ENCODE measurements around the gene RXFP4. TPM values are rescaled to one million over a fixed set of nuclear protein-coding genes. Genes with fewer than 3 reads are reported as not detected.

Gene RXFP4
- total RNA-seq, 2 experiments from 2014 or later = 0.34 TPM; not detected in 1

DNA sequence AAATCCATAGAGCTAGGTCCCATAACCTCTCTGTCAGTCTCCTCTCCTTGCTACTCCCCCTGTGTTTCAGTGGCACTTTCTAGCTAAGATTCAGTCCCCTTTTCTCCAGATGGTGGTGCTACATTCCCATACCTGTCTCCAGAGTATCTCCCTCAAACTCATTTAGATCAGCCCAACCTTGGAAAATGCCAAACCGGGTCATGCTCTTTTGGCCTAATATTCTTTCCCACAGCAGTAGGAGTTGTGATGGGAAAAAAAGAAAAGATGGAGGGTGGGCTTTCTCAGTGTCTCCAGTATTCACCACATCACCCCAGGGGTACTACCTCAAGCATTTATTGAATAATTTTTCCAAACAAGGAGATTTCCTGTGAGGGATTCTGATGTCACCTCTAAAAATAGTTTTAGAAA is 3.2 kb upstream of the RXFP4 start:
- peak; percentile 77 for DNase-seq (ENCODE audit: low spot score)
- CTCF ChIA-PET (ENCODE audit: unreplicated experiment) = interaction anchor here (1.0 to 2.2 kb wide), 4 partner anchors 43 to 128 kb away, joined by 3 to 17 read pairs (median 6); no protein-coding TSS in a partner anchor
- H3K9me2 ChIP-seq (ENCODE audit: insufficient read depth, low read length) = no peaks in the 10 kb centered on the region
- H3K27ac ChIP-seq (ENCODE audit: low read depth, low read length, poor library complexity, severe bottlenecking) = no peak overlapping the region
- no peak for TF ChIP-seq EZH2phosphoT487 (IDR thresholded peaks at IDR 0.05; ENCODE audit: borderline replicate concordance, low read depth, low read length)
- TF ChIP-seq, protein P1, sequence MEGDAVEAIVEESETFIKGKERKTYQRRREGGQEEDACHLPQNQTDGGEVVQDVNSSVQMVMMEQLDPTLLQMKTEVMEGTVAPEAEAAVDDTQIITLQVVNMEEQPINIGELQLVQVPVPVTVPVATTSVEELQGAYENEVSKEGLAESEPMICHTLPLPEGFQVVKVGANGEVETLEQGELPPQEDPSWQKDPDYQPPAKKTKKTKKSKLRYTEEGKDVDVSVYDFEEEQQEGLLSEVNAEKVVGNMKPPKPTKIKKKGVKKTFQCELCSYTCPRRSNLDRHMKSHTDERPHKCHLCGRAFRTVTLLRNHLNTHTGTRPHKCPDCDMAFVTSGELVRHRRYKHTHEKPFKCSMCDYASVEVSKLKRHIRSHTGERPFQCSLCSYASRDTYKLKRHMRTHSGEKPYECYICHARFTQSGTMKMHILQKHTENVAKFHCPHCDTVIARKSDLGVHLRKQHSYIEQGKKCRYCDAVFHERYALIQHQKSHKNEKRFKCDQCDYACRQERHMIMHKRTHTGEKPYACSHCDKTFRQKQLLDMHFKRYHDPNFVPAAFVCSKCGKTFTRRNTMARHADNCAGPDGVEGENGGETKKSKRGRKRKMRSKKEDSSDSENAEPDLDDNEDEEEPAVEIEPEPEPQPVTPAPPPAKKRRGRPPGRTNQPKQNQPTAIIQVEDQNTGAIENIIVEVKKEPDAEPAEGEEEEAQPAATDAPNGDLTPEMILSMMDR (conservative IDR thresholded peaks at IDR 0.05; ENCODE audit: low read length) = peak; percentile 97
- intact Hi-C loops (cut with micrococcal nuclease; ENCODE audit: unreplicated experiment) = loop anchor here (1.0 to 2.0 kb wide), 3 partner anchors 41 to 128 kb away; partner anchors contain the start of gene ARHGEF2
- no TSS peak for BruUV-seq (replicated peaks)
- peaks cover 10% of the 10 kb centered on the region for H3K79me2 ChIP-seq (ENCODE audit: insufficient read depth, low read depth, low read length)
- H3K4me2 ChIP-seq (ENCODE audit: low read length) = no peak overlapping the region
- H3K36me3 ChIP-seq (ENCODE audit: insufficient read depth, low read length) = peaks cover 8% of the 10 kb centered on the region
- peaks cover 55% of the 10 kb centered on the region for H3K4me1 ChIP-seq (ENCODE audit: insufficient read depth, low read length, poor library complexity, severe bottlenecking)
- no peak overlapping the region; the same call in 1 of the 2 replicates for H2AFZ ChIP-seq (ENCODE audit: low read length)
- H3K4me3 ChIP-seq (ENCODE audit: low read depth, low read length, poor library complexity, severe bottlenecking) = no peak overlapping the region
- no peaks in the 10 kb centered on the region for H3K9me3 ChIP-seq (ENCODE audit: low read length)
- POLR2A ChIA-PET = interaction anchor here (0.6 to 1.9 kb wide), 6 partner anchors 10 to 52 kb away, joined by 4 to 8 read pairs (median 5); partner anchors contain the start of gene ARHGEF2
- 0 out of 2 replicates have a peak, but pooled peaks cover under 1% of the 10 kb centered on the region for H4K20me1 ChIP-seq (ENCODE audit: insufficient read depth, low read length)

DNA sequence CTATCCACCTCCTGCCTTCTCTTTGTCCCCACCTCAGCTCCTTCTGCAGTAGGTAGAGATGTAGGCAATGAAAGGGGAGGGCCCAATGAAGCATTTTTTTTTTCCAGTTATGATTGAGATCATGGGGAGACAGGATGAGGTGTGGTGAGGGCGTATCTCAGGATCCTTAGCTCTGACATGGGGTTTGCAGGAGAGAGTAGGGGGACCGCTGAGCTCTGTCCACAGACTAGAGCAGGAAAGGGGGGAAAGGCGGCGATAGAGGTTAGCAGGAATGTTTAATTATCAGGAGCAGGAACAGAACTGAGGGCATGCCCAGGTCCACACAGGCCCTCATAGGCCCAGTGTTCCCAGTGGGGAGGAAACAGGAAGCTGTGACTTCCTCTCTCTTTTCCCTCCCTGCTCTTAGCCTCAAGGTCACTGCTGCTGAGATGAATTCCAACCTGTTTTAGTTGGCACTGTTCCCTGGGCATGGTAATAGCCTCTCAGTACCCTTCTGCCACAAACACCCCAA is 901 bp upstream of the RXFP4 start:
- Histone ChIP-seq H3K9me2 (ENCODE audit: insufficient read depth, low read length) (no peaks in the 10 kb centered on the region), H3K79me2 (ENCODE audit: insufficient read depth, low read depth, low read length) (no peaks in the 10 kb centered on the region), H3K4me3 (ENCODE audit: low read depth, low read length, poor library complexity, severe bottlenecking) (peak overlapping the region; percentile 11), H4K20me1 (ENCODE audit: insufficient read depth, low read length) (no peaks in the 10 kb centered on the region), H3K9me3 (ENCODE audit: low read length) (no peaks in the 10 kb centered on the region), H3K27ac (ENCODE audit: low read depth, low read length, poor library complexity, severe bottlenecking) (peak overlapping the region; percentile 75), H3K4me1 (ENCODE audit: insufficient read depth, low read length, poor library complexity, severe bottlenecking) (peaks cover 69% of the 10 kb centered on the region), H2AFZ (ENCODE audit: low read length) (peak overlapping the region; percentile 34; the same call in 1 of the 2 replicates), H3K4me2 (ENCODE audit: low read length) (peak overlapping the region; percentile 60), H3K36me3 (ENCODE audit: insufficient read depth, low read length) (no peaks in the 10 kb centered on the region; the same call in 1 of the 2 replicates)
- intact Hi-C loops (cut with micrococcal nuclease; ENCODE audit: unreplicated experiment) = no loop called here
- POLR2A ChIA-PET = interaction anchor here (0.7 to 1.4 kb wide), 6 partner anchors 33 to 81 kb away, joined by 3 to 4 read pairs (median 4); partner anchors contain the start of gene SSR2
- BruUV-seq (replicated peaks) = no TSS peak
- TF ChIP-seq EZH2phosphoT487 (IDR thresholded peaks at IDR 0.05; ENCODE audit: borderline replicate concordance, low read depth, low read length) = no peak
- TF ChIP-seq, protein P1 (conservative IDR thresholded peaks at IDR 0.05; ENCODE audit: low read length) = no peak
- CTCF ChIA-PET (ENCODE audit: unreplicated experiment) = interaction anchor here (0.9 kb wide), 1 partner anchor 44 kb away, joined by 4 read pairs; no protein-coding TSS in a partner anchor
- no peak for DNase-seq (ENCODE audit: low spot score)

Measured in OCI-LY7 (cell line).